ENCODE results near the gene UPF2. TPM values are rescaled to one million over a fixed set of nuclear protein-coding genes. Genes with fewer than 3 reads are reported as not detected.

UPF2 gene
- total and polyA plus RNA-seq, 2 of the 13 experiments (the other 11 are each of a cell fraction or from before 2014, with no cell fraction given): 6.2 to 14.5 TPM

GRCh38 chr10:12042797-12043651 is at the start of gene UPF2 (continued):
- TF ChIP-seq ZHX1 (CRISPR knock-in tag; IDR thresholded peaks at IDR 0.05; ENCODE audit: low read depth) (no peak), GMEB1 (CRISPR knock-in tag; IDR thresholded peaks at IDR 0.05; ENCODE audit: borderline replicate concordance) (peak; percentile 46), SIN3A (IDR thresholded peaks at IDR 0.05; ENCODE audit: borderline replicate concordance, low read depth, low read length) (no peak), SKI (IDR thresholded peaks at IDR 0.05; ENCODE audit: partially characterized antibody) (peak; percentile 15), TP53 (CRISPR knock-in tag; conservative IDR thresholded peaks at IDR 0.05) (no peak), FOXP1 (IDR thresholded peaks at IDR 0.05) (no peak), FOXP1 (CRISPR knock-in tag; IDR thresholded peaks at IDR 0.05) (no peak), ZNF615 (CRISPR knock-in tag; IDR thresholded peaks at IDR 0.05; ENCODE audit: borderline replicate concordance) (no peak), ZNF292 (CRISPR knock-in tag; IDR thresholded peaks at IDR 0.05; ENCODE audit: borderline replicate concordance, low read depth) (no peak), THAP9 (CRISPR knock-in tag; IDR thresholded peaks at IDR 0.05; ENCODE audit: borderline replicate concordance) (peak; percentile 91; the same call in 1 of the 2 replicates), TERF1 (CRISPR knock-in tag; IDR thresholded peaks at IDR 0.05) (no peak), ARNTL (CRISPR knock-in tag; IDR thresholded peaks at IDR 0.05) (0 out of 2 replicates have a peak, but pooled peaks have one; percentile 11), ZBTB38 (CRISPR knock-in tag; IDR thresholded peaks at IDR 0.05) (peak; percentile 20; the same call in 1 of the 2 replicates)
